HS-5 (cell line): Measurements from ENCODE around the gene GDF3.
"Not testable (repeated sequence)": the region's sequence is repeated elsewhere in the genome, so short reads cannot be mapped to it uniquely, and the experiment has no call there.

Experiments used
- DNase-seq: peaks from one replicate; pipeline ENCODE4 v3.0.0-alpha.2; 2012; ENCODE audit warnings: low read depth

Gene GDF3

DNA sequence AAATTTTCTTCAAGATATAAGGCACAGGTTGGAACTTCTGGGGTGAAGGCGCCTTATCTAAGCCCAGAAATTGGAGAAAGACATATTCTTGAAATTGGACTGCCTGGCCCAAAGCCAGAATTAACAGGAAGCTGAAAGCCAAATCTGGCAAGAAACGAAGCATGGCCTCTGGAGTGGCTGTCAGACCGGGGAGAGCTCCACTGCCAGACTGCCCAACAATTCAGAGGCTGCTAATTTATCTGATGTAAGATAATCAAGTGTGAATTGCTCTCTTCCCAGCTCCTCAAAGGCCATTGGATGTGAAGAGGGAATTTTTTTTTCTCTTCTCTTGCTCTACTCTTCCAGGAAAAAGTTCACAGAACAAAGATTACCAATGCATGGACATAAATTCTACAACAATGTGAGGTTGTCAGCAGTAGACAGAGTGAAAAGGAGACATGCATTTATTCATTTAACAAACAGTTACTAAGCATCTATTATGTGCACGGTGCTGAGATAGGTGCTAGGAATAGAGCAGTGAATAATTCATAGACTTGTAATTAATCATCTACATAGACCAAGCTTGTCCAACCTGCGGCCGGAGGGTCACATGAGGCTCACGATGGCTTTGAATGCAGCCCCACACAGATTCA lies at the start of gene GDF3:
GDF3 (minus strand) TSS at position 210 of the 632 bp plus-strand sequence; CDS start at position 163, 47 bp downstream.
- DNase-seq: no peak

DNA sequence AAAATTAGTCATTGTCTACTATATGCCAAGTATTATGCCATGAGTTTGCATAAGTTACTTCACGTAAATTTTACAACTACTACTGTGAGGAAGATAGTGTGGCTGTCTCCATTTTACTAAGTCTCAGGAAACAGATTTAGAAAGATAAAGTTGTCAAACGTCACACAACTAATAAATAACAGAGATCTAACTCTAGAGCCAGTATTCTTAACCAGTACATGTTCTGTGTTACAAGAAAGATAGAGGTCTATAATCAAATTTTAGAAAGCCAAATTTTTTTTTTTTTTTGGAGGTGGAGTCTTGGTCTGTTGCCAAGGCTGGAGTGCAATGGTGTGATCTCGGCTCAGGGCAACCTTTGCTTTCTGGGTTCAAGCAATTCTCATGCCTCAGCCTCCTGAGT lies 37.4 kb upstream of the GDF3 start:
- no peak for DNase-seq

DNA sequence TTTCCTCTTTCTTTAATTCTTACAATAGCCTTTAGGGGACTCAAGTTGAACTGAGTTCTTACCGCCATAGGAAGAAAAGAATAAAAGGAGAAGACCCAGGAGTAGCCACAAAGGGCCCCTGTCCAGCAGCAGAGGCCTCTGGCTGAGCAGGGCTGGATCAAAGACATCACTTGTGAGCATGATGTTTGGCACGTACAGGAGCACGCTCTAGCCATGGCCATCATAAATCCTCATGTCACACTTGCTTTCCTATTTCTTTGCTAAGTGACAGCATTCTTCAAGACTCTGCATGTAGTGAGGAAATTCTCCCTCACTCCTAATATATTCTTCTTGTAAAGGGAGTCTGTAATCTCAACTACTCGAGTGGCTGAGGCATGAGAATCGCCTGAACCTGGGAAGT lies 35.9 kb upstream of the GDF3 start:
- DNase-seq: no peak

DNA sequence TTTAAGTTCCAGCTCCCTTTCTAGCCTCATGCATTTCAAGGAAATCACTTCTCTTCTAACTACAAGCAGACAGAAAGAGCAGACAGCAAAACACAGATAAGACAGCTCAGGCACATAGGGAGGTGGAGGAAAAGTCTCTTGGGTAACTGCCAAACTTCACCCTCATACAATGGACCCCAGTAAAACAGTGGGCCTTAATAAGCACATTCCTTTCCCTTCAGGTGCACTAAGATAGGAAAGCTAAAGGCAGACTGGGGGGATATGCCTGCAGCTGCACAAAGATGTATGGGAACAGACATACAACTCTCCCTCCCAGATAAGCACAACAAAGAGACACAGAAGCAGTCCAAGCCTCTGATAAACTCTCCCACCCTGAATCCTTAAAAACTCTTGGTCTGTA lies 35.4 kb upstream of the GDF3 start:
- DNase-seq: not testable (repeated sequence)

DNA sequence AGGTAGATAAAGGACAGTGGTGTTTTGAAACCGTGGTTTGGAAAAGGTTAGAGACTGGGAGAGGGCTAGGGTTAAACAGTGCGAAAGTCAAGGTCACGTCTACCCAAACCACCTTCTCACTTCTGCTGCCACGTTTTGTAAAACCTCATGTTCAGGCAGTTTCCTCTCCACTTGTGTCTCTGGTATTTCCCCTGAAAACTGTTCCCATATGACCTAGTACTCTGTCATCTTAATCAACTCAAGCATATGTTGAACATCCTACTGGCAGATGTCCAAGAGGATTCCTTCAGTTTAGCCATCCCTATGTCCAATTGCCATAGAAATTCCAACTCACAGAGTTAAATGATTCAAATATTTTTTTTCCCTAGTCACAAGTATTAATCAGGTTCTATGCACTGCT lies 34.2 kb upstream of the GDF3 start:
- DNase-seq: peak; percentile 92

DNA sequence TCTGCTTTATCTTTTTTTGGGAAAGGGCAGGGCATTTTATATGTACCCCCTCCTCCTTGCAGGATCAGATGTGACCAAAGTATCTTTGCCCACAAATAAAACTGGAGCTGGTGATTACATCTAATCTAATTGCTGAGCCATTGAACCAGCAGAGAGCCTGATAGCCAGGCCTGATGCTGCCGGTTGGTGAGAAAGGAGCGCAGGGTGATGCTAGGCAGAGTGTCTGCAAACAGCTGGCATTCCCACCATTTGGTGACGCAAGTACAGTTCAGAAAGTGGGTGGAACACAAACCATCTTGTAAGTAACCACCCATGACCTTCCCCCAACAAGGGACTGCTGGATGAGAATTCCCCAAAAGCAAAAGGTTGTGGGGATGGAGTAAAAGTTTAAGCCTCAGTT lies 28.4 kb upstream of the GDF3 start:
- no peak for DNase-seq

DNA sequence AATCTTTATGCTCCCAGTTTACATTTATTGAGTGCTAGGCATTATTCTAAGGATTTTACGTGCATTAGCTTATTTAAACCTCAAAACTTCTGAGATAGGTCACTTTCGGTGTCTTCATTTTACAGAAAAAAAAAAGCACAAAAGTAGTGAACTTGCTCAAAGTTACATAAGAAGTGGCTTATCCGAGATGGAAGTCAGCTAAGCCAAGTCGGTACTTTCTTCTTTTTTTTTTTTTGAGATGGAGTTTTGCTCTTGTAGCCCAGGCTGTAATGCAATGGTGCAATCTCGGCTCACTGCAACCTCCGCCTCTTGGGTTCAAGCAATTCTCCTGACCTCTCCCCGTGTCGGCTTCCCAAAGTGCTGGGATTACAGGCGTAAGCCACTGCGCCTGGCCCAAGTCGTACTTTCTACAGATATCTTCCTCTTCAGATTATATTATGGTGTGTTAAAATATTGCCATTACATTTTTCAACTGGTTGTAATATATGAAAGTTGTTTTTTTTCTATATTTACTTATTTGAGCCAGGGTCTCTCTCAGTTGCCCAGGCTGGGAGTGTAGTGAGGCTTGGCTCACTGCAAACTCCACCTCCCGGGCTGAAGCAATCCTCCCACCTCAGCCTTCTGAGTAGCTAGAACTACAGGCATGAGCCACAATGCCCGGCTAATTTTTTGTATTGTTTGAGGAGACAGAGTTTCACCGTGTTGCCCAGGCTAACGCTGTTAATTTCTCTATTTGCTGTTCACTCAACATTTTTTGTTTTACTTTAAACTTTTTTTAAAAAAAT lies 24.6 kb upstream of the GDF3 start:
- DNase-seq: no peak

DNA sequence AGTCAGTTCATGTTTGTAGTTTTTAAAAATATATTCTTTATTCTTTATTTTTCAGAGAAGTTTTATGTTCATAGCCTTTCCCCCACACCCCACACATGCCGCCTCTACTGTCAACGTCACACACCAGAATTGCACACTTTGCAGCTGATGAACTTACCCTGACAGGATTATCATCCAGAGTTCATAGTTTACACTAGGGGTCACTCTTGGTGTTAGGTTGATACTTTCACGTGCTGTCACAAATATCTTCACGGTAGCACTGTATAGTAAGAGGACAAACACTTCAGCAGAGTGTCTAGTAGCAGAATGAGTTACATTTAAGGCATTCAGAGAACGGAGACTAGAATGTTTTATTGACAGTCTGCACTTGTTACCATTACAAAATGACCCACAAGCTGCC lies 20.8 kb upstream of the GDF3 start:
- DNase-seq: peak; percentile 22

DNA sequence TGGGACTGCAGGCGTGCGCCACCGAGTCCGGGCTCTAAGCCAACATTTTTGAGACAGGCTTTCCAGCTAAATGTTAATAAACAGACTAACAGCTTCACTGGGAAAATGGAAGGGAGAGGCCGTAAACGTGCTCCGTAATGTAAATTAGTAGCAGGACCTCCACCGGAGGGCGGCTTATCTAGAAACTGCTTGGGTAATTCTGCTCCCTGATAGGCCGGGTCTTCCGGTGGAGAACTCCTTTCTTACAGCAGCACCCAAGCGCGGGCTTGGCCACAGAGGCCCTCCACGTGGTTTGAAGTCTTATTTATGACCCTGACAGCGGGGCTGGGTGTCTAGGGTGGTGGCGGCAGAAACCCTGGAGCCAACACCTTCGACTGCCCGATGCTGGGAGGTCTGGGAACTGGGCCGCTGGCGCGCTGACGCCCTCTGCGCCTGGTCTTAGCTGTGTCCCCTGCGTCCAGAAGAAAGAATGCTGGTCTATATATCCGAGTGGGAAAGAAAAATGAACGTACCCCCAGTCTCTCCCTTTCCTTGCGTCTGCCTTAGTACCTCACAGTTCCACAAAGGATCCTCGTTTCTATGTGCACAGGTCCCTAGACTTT lies 17.4 kb upstream of the GDF3 start:
- DNase-seq: no peak

DNA sequence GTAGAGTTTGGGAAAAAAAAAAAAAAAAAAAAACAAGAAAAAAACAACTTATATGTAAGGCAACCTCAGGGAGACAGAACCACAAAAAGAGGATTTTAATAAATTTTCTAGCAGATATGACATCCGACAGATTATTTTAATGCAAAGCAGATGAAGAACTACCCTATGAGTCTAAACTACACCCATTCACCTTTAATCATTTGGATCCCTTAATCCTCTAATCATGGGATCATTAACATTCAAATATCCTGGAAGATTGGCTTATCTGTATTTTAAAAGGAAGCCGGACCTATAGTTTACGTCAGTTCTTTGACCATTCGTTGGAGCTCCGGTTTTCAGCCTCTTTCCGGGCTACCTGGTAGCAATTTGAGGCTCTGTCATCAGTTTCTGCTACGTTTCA lies 15.6 kb upstream of the GDF3 start, which contains the start of gene DPPA3:
DPPA3 (plus strand) TSS at position 301 of the 400 bp plus-strand sequence. CDS start 138 bp downstream, outside the sequence.
- DNase-seq: no peak

DNA sequence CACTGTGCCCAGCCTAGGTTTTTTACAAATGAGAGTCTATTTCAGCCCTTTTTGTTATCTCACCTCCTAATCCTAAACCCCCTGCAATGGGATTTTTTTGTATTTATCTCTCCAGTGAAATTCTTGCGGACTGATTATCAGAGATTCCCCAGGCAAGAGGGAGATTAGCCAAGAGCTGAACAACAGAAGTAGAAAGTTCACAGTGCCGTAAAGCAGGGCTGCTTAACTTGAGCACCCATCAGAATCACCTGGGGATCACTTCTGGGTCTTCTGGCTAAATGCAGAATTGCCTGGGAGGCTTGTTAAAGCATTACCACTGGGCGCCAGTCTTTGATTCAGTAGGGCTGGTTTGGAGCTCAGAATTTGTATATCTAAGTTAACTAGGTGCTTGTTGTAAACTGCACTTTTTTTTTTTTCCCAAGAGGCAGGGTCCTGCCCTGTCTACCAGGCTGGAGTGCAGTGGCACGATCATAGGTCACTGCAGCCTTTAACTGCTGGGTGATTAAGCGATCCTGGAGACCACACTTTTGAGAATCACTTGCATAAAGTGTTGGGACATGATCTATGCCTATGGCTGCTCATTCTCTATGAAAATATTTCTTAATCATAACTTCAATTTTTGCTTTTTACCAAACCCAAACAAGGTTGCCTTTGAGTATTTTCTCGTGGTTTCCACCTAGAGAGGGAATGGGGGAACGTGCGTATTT lies 14.5 kb upstream of the GDF3 start:
- no peak for DNase-seq

DNA sequence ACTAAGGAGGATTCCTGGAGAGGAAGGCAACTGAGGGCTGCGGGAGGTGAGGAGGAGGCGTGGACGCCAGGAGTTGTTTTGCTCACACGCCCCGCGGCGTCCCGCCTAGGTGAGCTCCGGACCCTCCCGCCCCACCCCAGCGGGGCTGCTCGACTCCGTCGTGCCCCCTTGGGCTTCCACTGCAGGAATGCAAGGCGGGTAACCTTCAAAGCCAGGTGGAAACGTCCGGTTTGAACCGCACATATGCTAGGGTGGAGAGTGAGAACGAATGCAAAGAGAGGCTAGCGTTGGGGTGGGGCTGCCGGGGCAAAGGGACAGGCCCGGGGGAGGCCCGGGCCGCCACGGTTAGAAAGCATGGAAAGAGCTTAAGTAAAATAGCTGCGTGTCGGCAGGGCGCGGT lies 10.3 kb upstream of the GDF3 start:
- DNase-seq: no peak

DNA sequence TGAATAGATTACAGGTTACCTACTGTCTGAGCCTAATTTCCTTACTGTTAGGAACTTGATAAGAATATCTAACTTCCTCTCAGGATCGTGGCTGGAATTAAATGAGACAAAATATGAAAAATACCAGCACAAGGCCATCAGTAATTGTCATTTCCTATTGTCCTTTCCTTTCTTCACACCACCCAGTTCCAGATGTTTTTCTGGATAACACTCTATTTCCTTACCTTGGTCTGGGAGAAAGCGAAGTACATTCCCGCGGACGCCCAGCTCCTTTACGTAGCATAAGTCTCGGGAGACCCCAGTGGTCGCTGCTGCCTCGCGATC lies 376 bp downstream of the GDF3 start:
- DNase-seq: no peak

DNA sequence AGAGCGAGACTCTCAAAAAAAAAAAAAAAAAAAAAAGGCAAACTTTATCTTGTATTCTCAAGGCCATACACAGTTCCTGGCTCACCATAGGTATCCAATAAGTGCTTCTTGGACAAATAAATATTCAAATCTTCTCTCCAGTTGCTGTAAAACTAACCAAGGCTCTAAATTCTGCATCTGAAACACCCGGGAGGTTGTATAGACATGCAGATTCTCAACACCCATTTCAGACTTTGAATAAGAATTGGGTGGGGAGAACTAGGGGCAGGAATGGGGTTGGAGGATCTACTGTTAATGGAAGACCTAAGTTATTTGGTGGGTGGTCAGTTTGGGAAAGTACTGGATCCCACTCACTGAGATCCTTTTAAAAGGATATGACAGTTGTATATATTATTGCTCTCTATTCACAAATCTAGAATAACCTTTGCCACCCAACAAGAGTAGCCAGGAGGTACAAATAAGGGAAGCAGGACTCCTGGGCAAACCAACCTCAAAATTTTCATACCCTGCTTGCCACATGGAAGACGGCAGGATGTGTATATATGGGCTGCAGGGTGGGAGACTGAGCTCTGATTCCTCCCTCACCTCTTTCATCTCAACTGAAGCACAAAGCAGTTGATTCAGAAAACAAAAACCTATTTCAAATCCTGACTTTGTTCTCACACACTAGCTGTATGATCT lies 879 bp downstream of the GDF3 start:
- no peak for DNase-seq

DNA sequence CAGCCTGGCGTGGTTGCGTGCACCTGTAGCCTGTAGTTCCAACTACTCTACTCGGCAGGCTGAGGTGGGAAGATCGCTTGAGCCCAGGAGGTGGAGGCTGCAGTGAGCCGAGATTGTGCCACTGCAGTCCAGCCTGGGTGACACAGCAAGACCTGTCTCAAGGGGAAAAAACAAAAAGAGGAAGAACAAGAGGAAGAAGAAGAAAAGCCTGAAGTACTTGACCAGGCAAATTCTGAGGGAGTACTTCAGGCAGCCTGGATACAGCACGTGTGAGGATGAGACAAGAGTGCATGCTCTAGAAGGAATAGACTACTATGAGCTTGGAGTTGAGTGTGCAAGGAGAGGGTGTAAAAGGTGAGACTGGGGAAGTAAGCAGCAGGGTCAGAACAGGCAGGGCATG lies 1.8 kb downstream of the GDF3 start:
- no peak for DNase-seq

DNA sequence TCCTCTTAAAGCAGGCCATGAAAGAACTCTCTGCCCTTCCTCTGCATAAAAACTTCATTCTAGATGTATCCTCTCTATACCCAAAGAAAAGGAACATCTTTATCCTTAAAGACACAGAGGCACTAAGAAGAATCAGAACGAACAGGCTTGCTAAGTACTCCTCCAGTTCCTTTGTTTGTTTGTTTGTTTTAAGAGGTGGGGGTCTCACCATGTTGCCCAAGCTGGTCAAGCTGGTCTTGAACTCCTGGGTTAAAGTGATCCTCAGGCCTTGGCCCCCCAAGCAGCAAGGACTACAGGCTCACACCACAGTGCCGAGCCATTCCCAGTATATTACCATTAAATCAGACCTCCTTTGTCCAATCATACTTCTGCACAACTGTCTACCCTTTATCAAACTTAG lies 14.0 kb downstream of the GDF3 start:
- DNase-seq: no peak

DNA sequence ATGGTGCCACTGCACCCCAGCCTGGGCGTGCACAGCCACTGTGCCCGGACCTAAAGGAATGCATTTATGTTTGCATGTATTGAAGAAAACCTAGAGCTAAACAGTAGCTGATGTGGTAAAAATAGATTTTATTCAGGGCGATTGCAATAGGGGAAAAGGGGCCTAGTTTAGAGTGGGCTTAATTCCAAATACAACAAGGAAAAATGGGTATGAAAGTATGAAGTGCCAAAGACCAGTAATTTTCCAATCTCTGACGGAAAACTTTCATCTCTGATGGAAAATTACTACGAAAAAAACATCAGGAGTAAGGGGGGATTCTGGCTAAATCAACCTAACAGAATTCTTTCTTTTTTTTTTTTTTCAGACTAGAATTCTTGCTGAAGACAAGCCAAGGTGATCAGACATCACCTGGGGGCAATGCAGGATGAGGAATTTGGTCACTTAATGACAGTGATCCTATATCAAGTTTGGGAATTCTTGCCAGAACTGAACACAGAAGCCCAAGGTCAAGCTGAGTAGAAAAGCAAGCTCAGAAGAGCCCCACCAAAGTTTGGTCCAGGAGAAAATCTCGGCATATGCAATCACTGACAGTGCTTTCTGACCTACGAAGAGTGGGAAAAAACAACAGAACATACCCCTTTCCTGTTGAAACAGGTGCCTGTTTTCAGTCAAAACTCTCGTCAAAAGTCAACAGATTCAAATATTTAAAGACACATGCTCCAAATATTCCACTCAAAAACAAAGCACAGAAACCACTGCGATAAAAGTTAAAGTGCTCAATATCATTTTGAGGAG lies 16.1 kb downstream of the GDF3 start:
- no peak for DNase-seq

DNA sequence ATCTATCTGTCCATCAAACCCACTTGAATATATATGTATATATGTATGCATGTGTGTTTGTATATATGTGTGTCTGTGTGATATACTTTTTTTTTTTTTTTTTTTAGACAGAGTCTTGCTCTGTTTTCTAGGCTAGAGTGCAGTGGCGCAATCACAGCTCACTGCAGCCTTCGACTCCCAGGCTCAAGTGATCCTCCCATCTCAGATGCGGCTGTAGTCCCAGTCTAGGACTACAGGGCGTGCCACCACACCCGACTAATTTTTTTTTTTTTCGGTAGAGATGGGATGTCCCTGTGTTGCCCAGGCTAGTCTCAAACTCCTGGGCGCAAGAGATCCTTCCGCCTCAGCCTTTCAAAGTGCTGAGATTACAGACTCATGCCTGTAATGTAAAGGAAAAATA lies 16.8 kb downstream of the GDF3 start:
- no peak for DNase-seq

DNA sequence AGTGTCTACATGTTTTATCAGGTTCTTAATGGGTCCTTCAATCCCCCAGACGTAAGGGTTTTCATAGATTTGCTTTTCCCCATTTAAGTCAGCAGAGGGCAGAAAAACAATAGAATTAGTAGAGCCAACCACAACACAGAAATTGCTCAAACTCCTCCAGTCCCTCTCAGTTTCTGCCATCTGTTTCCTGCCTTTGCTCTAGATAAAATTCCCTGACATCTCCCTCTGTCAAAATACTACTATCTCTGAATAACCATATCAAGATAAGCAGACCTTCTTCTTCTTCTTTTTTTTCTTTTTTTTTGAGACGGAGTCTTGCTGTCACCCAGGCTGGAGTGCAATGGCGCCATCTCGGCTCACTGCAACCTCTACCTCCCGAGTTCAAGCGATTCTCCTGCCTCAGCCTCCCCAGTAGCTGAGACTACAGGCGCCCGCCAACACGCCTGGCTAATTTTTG lies 18.1 kb downstream of the GDF3 start:
- peak; percentile 19 for DNase-seq

DNA sequence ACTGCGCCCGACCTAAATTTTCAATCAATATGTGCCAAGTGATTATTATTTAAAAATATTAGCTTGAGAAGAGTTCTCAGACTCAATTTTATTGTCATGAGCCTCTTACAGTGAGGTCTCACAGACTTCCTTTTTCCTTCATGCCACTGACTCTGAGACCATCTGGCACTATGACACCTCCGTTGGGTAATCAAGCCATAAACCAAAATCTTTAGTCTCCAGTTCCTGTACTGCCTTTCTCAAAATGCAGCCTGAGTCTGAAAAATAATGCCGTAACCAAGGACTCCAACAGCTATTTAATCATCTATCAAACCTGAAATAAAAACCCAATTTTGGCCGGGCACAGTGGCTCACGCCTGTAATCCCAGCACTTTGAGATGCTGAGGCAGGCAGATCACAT lies 20.1 kb downstream of the GDF3 start:
- DNase-seq: not testable (repeated sequence)

DNA sequence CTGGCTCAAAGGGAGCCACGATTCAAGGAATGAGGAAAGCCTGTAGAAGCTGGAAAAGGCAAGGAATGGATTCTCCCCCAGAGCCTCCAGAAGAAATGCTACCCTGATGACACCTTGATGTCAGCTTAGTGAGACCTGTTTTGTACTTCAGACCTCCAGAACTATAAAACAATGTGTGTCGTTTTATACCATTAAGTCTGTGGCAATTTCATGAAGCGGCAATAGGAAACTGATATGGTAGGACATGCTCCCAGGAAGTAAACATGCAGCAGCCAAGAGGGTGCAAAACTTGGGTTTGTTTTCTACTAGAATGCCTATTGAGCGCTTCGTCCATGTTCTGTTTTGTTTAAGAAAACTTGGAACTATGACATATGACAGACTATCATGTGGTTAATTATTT lies 27.4 kb downstream of the GDF3 start:
- DNase-seq: no peak
